HG03103 (cell line): Measurements from ENCODE around the gene DGKI.
"Not testable (repeated sequence)": the region's sequence is repeated elsewhere in the genome, so short reads cannot be mapped to it uniquely, and the experiment has no call there.

Source experiments
- ATAC-seq: cut with Tn5 transposase; IDR thresholded peaks from one replicate; pipeline ENCODE4 v1.9.1; 2021; ENCODE audit warnings: low read depth; ENCODE audit not compliant: unreplicated experiment

DGKI gene

GRCh38 chr7:137836541-137836940 lies 10.2 kb downstream of the DGKI start:
- ATAC-seq = no peak

GRCh38 chr7:137836113-137836509 lies 10.7 kb downstream of the DGKI start:
- ATAC-seq = no peak

GRCh38 chr7:137835486-137836112 lies 11.2 kb downstream of the DGKI start:
- no peak for ATAC-seq

- ATAC-seq = no peak
Observed at GRCh38 chr7:137834552-137834951, 12.2 kb downstream of the DGKI start.

GRCh38 chr7:137832990-137833389 lies 13.8 kb downstream of the DGKI start:
- ATAC-seq = not testable (repeated sequence)

- no peak for ATAC-seq
Observed at GRCh38 chr7:137832382-137832781, 14.4 kb downstream of the DGKI start.

GRCh38 chr7:137831555-137831954 lies 15.2 kb downstream of the DGKI start:
- not testable (repeated sequence) for ATAC-seq

- ATAC-seq = no peak
Observed at GRCh38 chr7:137829337-137829992, 17.3 kb downstream of the DGKI start.

GRCh38 chr7:137828456-137828855 lies 18.3 kb downstream of the DGKI start:
- no peak for ATAC-seq

GRCh38 chr7:137825489-137825888 lies 21.3 kb downstream of the DGKI start:
- ATAC-seq = no peak

GRCh38 chr7:137820677-137821420 lies 25.9 kb downstream of the DGKI start:
- ATAC-seq = peak; percentile 61

- ATAC-seq = no peak
Observed at GRCh38 chr7:137820156-137820555, 26.6 kb downstream of the DGKI start.

GRCh38 chr7:137818036-137818435 lies 28.7 kb downstream of the DGKI start:
- no peak for ATAC-seq

GRCh38 chr7:137816696-137817320 lies 30.0 kb downstream of the DGKI start:
- no peak for ATAC-seq

GRCh38 chr7:137813541-137813940 lies 33.2 kb downstream of the DGKI start:
- ATAC-seq = no peak

- ATAC-seq = no peak
Observed at GRCh38 chr7:137810248-137810647, 36.5 kb downstream of the DGKI start.

GRCh38 chr7:137804836-137805235 lies 41.9 kb downstream of the DGKI start:
- ATAC-seq = no peak

GRCh38 chr7:137801491-137801890 lies 45.3 kb downstream of the DGKI start:
- ATAC-seq = no peak

- no peak for ATAC-seq
Observed at GRCh38 chr7:137801003-137801402, 45.8 kb downstream of the DGKI start.

GRCh38 chr7:137798073-137798763 lies 48.6 kb downstream of the DGKI start:
- ATAC-seq = peak; percentile 98

GRCh38 chr7:137795211-137795610 lies 51.6 kb downstream of the DGKI start:
- ATAC-seq = no peak
